Mesothelial cell of epicardium (in vitro differentiated cells): Measurements from ENCODE around the gene KIF16B. TPM values are rescaled to one million over a fixed set of nuclear protein-coding genes. Genes with fewer than 3 reads are reported as not detected.

Experiments
- DNase-seq, 2 experiments: peaks; one replicate each; pipeline ENCODE4 v3.0.0; 2021; ENCODE audit warnings: low spot score in 2 of 2; ENCODE audit not compliant: unreplicated experiment in 2 of 2
- H3K27ac Mint-ChIP-seq: 2 replicates; pipeline ENCODE4 v1.8.0; 2021; ENCODE audit warnings: mixed read lengths
- H3K27me3 Mint-ChIP-seq: 2 replicates; pipeline ENCODE4 v1.8.0; 2021; ENCODE audit warnings: low read depth, mixed read lengths
- H3K36me3 Mint-ChIP-seq: 2 replicates; pipeline ENCODE4 v1.8.0; 2021; ENCODE audit warnings: mixed read lengths
- H3K4me1 Mint-ChIP-seq: 2 replicates; pipeline ENCODE4 v1.8.0; 2021; ENCODE audit warnings: mixed read lengths
- H3K4me3 Mint-ChIP-seq: 2 replicates; pipeline ENCODE4 v1.8.0; 2021; ENCODE audit warnings: mild to moderate bottlenecking, moderate library complexity, mixed read lengths
- H3K9me3 Mint-ChIP-seq: 2 replicates; pipeline ENCODE4 v1.8.0; 2021; ENCODE audit warnings: mixed read lengths
- CTCF ChIP-seq: fragments of 200-600 bp; sonication (generic); IDR thresholded peaks from one replicate; pipeline ENCODE4 v1.5.0; 2021; ENCODE audit warnings: antibody characterized with exemption; ENCODE audit not compliant: unreplicated experiment
- total RNA-seq: library from RNA; stranded (reverse); gene quantifications from 3 replicates; pipeline ENCODE4 v1.2.1, GENCODE V29; 2021

Gene KIF16B
- total RNA-seq, 1 donor from 2014 or later, result 12.8 TPM

DNA sequence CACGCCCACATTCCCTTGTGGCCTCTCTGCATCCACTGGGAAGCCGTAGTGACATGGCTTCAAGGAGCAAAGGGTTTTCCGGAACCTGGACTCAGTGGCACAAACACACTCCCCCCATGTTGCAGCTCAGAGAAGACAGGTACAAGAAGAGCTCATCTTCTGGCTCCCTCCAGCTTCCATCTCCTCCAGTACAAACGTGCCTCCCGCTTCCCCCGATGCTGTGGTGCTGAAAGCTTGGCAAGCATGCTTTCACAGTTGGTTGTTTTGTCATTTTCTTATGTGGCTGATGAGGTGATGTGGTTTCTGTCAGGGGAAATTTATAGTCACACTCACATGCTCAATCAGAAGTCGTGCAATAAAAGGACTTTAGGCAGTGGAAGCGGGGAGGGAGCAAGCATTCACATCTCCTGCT lies 258.5 kb downstream of the KIF16B start:
- peaks cover 18% of the 10 kb centered on the region for H3K9me3 Mint-ChIP-seq
- no peak overlapping the region for H3K27ac Mint-ChIP-seq
- H3K36me3 Mint-ChIP-seq, result peaks cover 30% of the 10 kb centered on the region
- H3K27me3 Mint-ChIP-seq, result no peaks in the 10 kb centered on the region
- H3K4me3 Mint-ChIP-seq, result no peak overlapping the region
- TF ChIP-seq CTCF, result no peak
- no peaks in the 10 kb centered on the region for H3K4me1 Mint-ChIP-seq
- no peak for DNase-seq

GRCh38 chr20:16314320-16314719 lies 258.9 kb downstream of the KIF16B start:
- Mint-ChIP-seq H3K27ac (no peak overlapping the region), H3K4me1 (no peaks in the 10 kb centered on the region), H3K27me3 (no peaks in the 10 kb centered on the region), H3K4me3 (no peak overlapping the region), H3K9me3 (peaks cover 18% of the 10 kb centered on the region), H3K36me3 (peaks cover 30% of the 10 kb centered on the region)
- DNase-seq, result no peak
- TF ChIP-seq CTCF, result no peak

DNA sequence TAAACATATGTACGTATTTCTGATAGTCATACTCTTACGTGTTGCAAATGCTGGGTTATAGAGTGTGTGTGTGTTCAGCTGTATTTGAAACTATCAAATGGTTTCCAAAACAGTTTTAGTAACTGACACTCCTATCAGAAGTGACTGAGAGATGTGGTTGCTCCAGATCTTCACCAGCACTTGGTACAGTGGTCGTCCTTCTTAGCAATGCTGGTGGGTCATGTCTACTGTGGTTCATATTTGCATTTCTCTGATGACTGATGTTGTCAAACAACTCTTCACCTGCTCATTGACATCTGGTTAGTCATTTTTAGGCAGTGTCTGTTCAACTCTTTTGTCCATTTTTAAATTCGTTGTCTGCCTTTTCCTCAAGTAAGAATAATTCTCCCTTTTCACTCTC lies 259.3 kb downstream of the KIF16B start:
- H3K4me1 Mint-ChIP-seq, result no peaks in the 10 kb centered on the region
- no peaks in the 10 kb centered on the region for H3K27me3 Mint-ChIP-seq
- no peak overlapping the region for H3K27ac Mint-ChIP-seq

DNA sequence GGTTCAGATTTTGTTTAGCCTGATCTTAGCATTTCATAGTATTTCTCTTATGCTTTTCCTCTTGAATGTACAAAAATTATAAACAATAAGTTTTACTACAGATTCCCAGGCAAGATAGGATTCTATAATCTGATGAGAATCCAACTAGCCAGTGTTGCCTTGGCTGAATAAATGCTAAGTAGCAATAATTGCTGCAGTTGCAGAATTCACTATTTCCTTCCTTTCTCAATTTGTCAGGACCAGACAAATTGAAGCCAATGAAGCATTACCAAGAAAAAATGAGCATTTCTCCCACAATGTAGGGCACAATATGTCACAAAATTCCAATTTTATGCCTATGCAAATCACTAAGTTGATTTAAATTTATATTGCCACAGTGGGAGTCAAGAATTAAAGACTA lies 260.2 kb downstream of the KIF16B start:
- no peak for TF ChIP-seq CTCF
- peaks cover 22% of the 10 kb centered on the region for H3K36me3 Mint-ChIP-seq
- no peaks in the 10 kb centered on the region for H3K4me1 Mint-ChIP-seq
- no peaks in the 10 kb centered on the region for H3K27me3 Mint-ChIP-seq
- H3K4me3 Mint-ChIP-seq, result no peak overlapping the region
- H3K27ac Mint-ChIP-seq, result no peak overlapping the region
- DNase-seq, result no peak
- peaks cover 9% of the 10 kb centered on the region for H3K9me3 Mint-ChIP-seq

More for the DNA sequence above, 259.3 kb downstream of the KIF16B start:
- no peak overlapping the region for H3K4me3 Mint-ChIP-seq
- H3K9me3 Mint-ChIP-seq, result peaks cover 16% of the 10 kb centered on the region
- DNase-seq, result no peak
- no peak for TF ChIP-seq CTCF
- peaks cover 28% of the 10 kb centered on the region for H3K36me3 Mint-ChIP-seq

DNA sequence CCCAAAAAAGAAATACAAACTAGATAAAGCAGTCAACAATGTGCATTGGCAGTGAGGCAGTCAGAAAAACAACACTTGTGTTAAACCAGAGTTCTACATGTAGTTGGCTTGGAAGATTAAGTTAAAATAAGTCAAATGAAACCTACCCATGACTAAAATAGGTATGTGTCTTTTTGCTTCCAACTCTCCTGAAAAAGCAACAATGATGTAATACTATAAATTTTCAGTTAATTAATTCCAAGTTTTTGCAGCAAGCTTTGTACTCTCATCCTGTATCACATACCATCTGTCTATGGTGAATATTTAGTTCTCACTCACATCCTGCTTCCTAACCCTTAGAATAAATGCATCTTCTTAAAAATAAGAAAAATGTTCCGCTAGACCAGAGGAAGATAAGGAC lies 261.5 kb downstream of the KIF16B start:
- DNase-seq, result no peak
- Mint-ChIP-seq H3K9me3 (peaks cover 5% of the 10 kb centered on the region), H3K36me3 (peaks cover 16% of the 10 kb centered on the region)

More for the DNA sequence above, 261.5 kb downstream of the KIF16B start:
- no peak for TF ChIP-seq CTCF
- Mint-ChIP-seq H3K27me3 (no peaks in the 10 kb centered on the region), H3K27ac (no peak overlapping the region), H3K4me1 (no peaks in the 10 kb centered on the region), H3K4me3 (no peak overlapping the region)
